HG03439 (cell line): ENCODE data around the gene UBE3D.
"Not testable (repeated sequence)": the region's sequence is repeated elsewhere in the genome, so short reads cannot be mapped to it uniquely, and the experiment has no call there.

Experiments used
- ATAC-seq: cut with Tn5 transposase; IDR thresholded peaks from one replicate; pipeline ENCODE4 v1.9.1; 2021; ENCODE audit warnings: mild to moderate bottlenecking, moderate library complexity; ENCODE audit not compliant: unreplicated experiment

UBE3D gene

DNA sequence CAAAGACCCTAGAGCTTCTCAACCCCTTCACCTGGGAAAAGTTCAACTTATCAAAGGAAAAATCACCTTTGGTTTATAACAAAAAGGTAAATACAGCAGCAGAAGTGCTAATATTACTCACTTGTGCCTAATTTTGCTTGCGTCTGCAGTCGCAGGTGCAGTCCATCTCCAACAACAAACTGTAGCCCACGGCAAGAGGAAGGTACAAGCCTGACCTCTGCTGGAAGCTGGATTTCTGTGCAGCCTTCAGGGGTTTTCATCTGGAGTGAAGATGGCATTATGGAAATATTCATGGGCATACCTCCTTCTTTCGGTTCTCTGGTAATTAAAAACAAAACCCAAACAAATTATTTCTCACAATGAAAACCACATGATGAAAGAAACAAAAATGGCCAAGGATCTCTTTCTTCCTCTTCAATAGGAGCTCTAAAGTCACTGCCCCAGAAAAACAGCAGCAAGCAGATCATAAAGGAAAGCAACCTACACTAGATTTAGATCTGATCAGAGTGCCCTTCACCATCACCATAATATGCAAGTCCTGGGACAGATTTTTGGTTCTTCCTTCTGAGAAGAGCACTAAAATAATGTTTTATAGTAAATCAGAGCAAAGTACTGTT lies 7.8 kb downstream of the UBE3D start:
- ATAC-seq = peak; percentile 47

DNA sequence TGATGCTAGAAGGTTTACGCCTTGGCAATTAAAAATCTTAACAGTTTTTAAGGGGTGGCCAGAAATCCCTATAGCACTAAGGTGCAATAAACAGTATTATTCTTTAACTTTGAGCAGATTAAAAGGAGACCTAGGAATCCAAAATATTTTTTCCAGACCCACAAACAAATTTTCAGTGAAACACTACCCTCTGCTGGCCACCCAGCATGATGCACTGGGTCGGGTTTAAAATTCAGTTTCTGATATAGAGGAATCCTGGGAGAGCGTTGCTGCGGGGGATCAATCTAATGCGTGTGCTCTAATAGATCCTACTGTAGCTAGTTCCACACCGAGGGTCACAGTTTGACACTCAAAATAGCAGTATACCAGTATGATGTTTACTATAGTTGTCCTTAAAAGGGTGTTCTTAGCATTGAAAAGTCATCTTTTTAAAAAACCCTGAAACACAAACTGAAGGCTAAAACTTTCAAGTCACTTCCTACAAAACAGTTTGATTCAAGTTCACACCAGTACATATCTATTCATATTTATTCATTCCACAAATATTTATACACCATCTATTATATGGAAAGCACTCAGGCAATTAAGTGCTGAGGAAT lies 10.2 kb downstream of the UBE3D start:
- no peak for ATAC-seq

GRCh38 chr6:83053678-83054077 lies 12.0 kb downstream of the UBE3D start:
- ATAC-seq = no peak

- ATAC-seq = no peak
Observed at GRCh38 chr6:83051377-83052172, 14.1 kb downstream of the UBE3D start.

DNA sequence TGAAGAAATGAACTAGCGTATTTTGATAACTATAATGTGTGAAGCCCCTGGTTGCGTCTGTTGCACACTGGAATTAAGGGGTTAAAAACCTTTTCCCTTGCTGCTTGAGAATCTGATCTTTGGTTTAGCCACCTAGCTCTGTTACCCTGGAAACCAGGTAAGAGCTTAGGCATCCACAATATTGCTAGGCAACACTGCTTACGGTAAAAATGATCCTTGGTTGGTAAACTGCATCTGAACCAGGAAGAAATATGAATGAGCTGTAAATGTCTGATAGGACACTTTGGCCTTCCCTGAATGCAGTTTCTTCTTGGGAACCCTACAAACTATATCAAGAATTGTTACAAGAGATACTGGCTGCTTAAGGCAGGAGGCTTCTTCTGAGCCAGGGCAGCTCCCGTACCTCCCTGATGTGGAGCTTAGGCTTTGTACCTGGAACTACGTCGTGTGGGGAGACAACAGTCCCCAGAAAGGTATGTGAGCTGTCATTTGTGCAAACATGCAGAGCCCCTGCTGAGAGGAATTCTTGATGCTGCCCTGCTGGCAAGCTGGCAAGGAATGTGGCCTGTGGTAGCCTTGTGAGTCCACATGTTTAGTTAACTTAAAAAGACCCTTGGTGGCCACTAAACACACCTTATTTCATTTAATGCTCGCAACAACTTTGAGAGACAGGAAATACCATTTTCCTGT lies 18.4 kb downstream of the UBE3D start:
- no peak for ATAC-seq

DNA sequence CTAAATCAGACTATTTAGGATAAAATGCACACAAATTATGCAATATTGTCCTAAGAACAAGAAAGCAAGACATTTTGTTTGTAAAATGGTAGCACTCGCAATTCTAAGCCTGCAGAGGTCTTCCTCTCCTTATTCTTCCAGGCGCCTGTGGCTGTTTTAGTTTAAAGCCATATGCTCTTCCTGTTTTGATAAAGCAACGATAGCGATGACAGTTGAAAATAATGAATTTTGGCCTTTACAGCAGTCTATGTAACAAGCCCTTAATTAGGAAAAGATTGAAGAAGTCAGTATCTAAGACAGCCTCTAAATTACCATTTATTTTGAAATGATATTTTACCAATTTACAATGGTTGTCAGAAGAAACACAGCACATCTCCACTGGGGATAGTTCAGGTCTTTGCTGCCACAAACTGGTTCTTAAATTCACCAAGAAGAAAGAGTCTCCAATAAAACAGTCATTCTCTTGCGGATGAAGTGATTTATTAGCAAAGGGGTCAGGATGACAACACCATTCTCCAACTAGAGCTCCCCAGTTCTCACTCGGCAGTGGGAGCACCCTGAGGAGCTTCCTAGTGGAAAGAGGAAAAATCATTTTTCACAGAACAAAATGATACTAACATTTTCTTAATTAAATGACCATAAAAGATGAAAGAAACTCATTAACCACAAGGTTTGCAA lies 21.4 kb downstream of the UBE3D start:
- ATAC-seq = no peak

DNA sequence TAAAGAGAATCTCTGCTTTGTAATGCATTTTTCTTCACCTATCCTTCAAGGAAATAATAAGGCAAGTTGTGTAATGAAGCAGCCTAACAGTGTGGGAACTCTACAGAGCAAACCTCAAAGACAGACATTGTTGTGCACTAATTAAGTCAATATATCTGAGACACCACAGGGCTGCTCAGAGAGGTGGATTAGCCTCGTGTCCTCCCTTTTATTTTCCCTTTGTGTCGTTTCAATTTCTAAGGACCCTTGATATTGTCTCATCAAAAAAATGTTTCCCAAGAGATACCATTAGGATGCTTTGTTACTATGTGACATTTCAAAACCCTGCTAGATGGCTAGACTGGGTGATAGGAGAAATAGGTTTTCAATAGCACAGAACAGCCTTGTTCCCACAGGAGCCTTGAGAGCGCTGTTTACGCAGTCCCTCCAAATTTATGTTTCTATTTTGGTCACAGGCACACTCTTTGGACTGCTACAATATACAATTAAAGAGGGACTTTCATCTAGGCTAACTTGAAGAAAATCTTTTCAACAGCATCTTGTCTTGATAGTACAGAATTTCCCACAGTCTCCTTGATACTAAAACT lies 23.1 kb downstream of the UBE3D start:
- no peak for ATAC-seq

DNA sequence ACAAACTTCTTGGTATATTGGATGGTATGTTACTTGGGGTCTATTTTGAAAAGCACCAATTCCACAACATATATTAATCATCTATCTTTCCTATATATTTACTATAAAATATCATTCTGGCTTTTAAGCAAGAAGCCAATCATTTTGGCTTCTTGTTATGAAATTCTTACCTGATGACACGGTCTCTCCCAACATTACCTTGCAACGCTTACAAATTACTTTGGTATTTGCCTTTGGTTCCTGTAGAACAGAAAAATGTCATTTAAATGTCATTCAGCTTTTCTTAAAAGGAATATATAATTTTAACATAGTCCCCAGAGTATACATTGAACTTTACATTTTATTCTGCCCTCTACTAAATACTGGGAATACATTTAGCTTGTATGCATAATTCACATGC lies 27.4 kb downstream of the UBE3D start:
- no peak for ATAC-seq

DNA sequence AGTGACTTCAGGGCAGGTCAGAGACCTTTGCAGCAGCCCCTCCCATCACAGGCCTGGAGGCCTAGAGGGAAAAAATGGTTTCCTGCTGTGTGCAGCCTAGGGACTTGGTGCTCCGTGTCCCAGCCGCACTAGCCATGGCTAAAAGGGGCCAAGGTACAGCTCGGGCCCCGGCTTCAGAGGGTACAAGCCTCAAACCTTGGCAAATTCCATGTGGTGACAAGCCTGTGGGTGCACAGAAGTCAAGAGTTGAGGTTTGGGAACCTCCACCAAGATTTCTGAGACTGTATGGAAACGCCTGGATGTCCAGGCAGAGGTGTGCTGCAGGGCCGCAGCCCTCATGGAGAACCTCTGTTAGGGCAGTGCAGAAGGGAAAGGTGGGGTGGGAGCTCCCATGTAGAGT lies 34.0 kb downstream of the UBE3D start:
- ATAC-seq = no peak

DNA sequence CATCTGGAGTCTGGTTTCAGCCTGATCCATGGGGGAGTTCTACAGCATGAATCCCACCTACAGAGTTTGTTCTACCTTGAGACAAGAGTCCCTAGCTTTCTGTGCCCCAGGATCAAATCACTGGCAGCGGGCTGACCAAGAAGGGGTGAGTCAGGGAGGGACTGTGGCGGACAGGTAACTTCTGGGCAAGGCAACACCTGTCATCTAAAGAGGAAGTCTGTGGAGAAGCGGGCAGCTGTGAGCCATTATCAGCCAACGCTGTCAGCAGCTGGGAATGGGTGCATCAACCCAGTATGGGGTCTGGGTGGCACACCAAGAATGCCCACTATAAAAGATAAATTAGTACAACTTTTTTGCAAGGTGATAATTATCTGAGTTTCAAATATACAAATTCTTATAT lies 45.9 kb downstream of the UBE3D start:
- ATAC-seq = no peak

DNA sequence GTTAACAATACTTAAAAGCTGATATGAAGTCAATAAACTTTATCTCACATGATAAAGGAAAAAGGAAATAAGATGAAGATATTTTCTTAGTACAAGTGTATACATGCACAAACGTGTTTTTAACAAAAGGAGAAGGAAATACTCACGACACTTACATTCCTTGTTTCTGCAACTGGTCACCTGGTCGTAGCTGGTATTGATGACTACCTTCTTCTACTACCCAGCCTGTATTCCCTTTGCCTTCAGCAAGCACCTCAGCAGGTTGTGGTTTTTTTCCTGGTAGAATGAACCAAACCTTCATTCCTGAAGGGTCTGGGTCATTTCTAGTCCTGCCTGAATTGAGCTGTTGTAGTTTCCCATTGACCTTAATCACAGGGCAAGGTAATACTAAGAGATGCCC lies 54.5 kb downstream of the UBE3D start:
- ATAC-seq = not testable (repeated sequence)

- ATAC-seq = no peak
Observed at GRCh38 chr6:83008626-83009025, 57.0 kb downstream of the UBE3D start.

GRCh38 chr6:83006270-83006905 lies 59.3 kb downstream of the UBE3D start:
- no peak for ATAC-seq

- ATAC-seq = no peak
Observed at GRCh38 chr6:82996156-82996555, 69.5 kb downstream of the UBE3D start.

GRCh38 chr6:82995066-82995465 lies 70.6 kb downstream of the UBE3D start:
- ATAC-seq = no peak

DNA sequence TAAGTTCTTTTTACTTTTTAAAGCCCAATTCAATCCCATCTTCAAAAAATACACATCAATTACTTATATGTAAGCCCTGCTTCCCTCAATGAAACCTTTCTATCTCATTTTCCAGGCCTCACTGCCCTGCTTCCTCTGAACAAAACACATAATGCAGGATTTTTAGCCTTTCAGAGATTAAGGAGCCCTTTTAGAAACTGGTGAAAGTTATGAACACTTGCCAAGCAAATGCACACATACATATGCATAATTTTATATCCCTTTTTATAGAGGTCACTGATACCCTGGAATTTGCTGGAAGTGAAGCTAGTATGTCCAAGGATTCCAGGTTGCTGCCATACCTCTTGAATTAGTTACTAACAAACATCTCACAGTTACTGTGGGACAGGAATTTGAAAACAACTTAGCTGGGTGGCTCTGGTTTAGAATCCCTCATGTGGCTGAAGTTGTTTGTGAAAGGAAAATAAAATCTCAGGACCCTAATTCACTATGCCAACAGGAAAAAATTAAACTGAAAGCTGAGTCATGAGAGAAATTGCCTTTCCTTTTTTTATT lies 75.8 kb downstream of the UBE3D start:
- ATAC-seq = no peak

DNA sequence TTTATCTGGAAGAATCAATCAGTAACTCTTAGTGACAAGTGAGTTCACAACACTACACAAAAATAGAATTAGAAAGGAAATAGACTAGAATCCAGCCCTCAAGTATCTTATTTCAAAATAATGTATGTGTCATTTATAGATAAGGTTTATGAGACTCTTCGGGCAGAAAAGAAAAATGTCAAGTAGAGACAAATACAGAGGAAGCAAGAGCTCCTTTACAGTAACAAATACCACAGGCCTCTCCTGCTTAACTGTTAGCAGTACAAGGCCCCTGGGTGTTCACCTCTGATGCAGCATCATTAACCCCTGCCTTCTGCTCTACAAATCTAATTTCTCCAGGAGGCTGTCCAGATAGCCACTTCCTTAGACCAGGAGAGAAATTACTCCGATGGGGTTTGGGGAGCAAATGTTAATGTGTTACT lies 76.7 kb downstream of the UBE3D start:
- no peak for ATAC-seq

DNA sequence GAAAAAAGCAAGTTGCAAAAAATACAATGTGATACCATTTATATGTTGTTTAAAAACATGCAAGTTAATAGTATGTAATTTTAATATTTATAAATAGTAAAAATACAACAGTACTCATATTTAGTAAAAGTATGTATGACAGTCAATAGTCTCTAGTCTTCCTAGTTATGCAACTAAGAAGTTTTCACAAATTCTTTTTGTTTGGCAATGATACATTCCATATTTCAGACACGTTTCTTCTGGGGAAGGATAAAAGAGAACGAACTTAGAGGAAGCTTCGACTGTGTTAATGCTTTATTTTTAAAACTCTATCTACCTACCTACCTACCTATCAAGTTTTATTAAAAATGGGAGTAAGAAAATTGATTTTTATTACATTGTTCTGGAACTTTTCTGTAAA lies 77.7 kb downstream of the UBE3D start:
- ATAC-seq = no peak

DNA sequence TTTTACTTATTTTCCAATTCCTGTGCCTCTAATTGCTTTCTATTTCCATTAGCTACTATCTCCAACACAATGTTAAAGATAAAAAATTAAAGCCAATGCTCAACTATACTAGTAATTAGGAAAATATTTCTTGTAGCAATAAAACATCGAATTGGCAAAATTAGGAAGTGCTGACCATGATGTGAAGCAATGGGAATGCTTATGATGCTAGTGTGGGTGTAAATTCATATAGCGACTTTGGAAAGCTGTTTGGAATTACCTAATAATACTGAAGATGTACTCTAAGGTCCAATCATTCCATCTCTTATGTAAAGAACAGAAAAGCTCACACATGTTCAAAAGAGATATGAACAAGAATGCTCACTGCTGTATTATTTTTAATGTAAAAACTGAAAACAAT lies 78.2 kb downstream of the UBE3D start:
- ATAC-seq = no peak

DNA sequence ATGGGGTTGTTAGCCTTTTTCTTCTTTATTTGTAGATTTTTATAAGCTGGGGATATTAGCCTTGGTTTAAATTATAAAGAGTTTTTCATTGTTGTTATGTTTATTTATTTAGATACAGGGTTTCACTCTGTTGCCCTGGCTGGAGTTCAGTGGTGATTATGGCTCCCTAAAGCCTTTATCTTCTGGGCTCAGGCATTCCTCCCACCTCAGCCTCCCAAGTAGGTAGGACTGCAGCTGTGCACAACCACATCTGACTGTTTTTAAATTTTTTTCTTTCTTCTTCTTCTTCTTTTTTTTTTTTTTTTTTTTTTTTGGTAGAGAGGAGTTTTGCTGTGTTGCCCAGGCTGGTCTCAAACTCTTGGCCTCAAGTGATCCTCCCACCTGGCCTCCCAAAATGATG lies 80.9 kb downstream of the UBE3D start:
- ATAC-seq = no peak
